K562 (cell line): ENCODE results near the gene FAM219B. TPM values are rescaled to one million over a fixed set of nuclear protein-coding genes. Genes with fewer than 3 reads are reported as not detected.
"Not testable (repeated sequence)": the region's sequence is repeated elsewhere in the genome, so short reads cannot be mapped to it uniquely, and the experiment has no call there.

Experiments used
- ATAC-seq: fragments of 200-7000 bp; cut with Tn5 transposase; 3 replicates; pipeline ENCODE4 v1.9.1; 2020; ENCODE audit warnings: moderate library complexity
- BruUV-seq: library from RNA; stranded (reverse); fragments of 400-500 nt; replicated peaks from 2 replicates; lab custom pipeline; 2021; lab: Mats Ljungman, UMichigan
- CTCF ChIA-PET: fragments of 300-600 bp; formaldehyde crosslinking; extraction: SDS; loops from one replicate; lab custom pipeline; 2021; ENCODE audit warnings: low intra/inter-chr PET ratio; lab: Yijun Ruan, JAX
- POLR2A ChIA-PET: fragments of 300-600, 350-650 bp; sonication (Branson Sonifier 250); formaldehyde crosslinking; extraction: SDS; loops from one replicate; lab custom pipeline; 2021; ENCODE audit warnings: antibody characterized with exemption, inconsistent platforms; lab: Yijun Ruan, JAX
- DNase-seq, 4 experiments: peaks; one replicate each; pipeline versions ENCODE4 v3.0.0 to v3.0.0-alpha.2; 2011 to 2018; ENCODE audit warnings: low spot score in 3 of 4, mixed read lengths in 3 of 4; ENCODE audit errors: extremely low read depth in 1 of 4
- FAIRE-seq: peaks from 2 replicates; lab custom pipeline; 2011; peaks lifted over from hg19 to GRCh38; lab: Jason Lieb, UNC
- H2AFZ ChIP-seq: 2 replicates; pipeline ENCODE4 v1.6.0; 2011; ENCODE audit warnings: low read depth, low read length, control low read depth, inconsistent platforms
- H3K27ac ChIP-seq: fragments of 200-600 bp; 3 replicates; pipeline ENCODE4 v1.8.0; 2011; ENCODE audit warnings: low read depth, mild to moderate bottlenecking, control low read depth, inconsistent platforms, low read length, moderate library complexity, mixed read lengths; ENCODE audit errors: extremely low read depth
- H3K27me3 ChIP-seq, 2 experiments: fragments of 300-600 bp in 1 of 2; 2 replicates in 1 of 2; 3 replicates in 1 of 2; pipeline versions ENCODE4 v1.6.0 to v1.8.0; 2011; ENCODE audit warnings: inconsistent platforms in 2 of 2, low read length in 2 of 2, mild to moderate bottlenecking in 1 of 2, mixed read lengths in 1 of 2, moderate library complexity in 1 of 2; ENCODE audit not compliant: control insufficient read depth in 2 of 2, insufficient read depth in 2 of 2
- H3K36me3 ChIP-seq: fragments of 300-600 bp; 3 replicates; pipeline ENCODE4 v1.8.0; 2011; ENCODE audit warnings: mild to moderate bottlenecking, low read length, inconsistent platforms; ENCODE audit not compliant: control insufficient read depth, insufficient read depth
- H3K4me1 ChIP-seq, 2 experiments: fragments of 200-600 bp in 1 of 2; replicated peaks in 1 of 2; 2 replicates in 1 of 2; 3 replicates in 1 of 2; pipeline versions ENCODE4 v1.5.1 to v1.8.0; 2011; ENCODE audit warnings: inconsistent platforms in 2 of 2, low read length in 2 of 2, mild to moderate bottlenecking in 1 of 2, mixed read lengths in 1 of 2, moderate library complexity in 1 of 2; ENCODE audit not compliant: control insufficient read depth in 2 of 2, insufficient read depth in 2 of 2
- H3K4me2 ChIP-seq: 2 replicates; pipeline ENCODE4 v1.6.1; 2011; ENCODE audit warnings: low read length, control low read depth, inconsistent platforms, mixed read lengths; ENCODE audit not compliant: insufficient read depth
- H3K4me3 ChIP-seq: fragments of 200-600 bp; sonication (generic), shearing (Covaris generic); 2 replicates; pipeline ENCODE4 v1.5.1; 2016; ENCODE audit warnings: control low read depth, inconsistent platforms
- H3K79me2 ChIP-seq: fragments of 200-600 bp; 3 replicates; pipeline ENCODE4 v1.8.0; 2011; ENCODE audit warnings: low read length, inconsistent platforms; ENCODE audit not compliant: control insufficient read depth, insufficient read depth
- H3K9ac ChIP-seq, 2 experiments: 2 replicates each; pipeline versions ENCODE4 v1.6.0 to v1.6.1; 2011; ENCODE audit warnings: low read depth in 2 of 2, low read length in 2 of 2, control low read depth in 1 of 2, inconsistent platforms in 1 of 2, mild to moderate bottlenecking in 1 of 2, mixed read lengths in 1 of 2; ENCODE audit not compliant: insufficient read depth in 1 of 2
- H3K9me1 ChIP-seq: one replicate; pipeline ENCODE4 v1.6.0; 2011; ENCODE audit warnings: inconsistent platforms, mild to moderate bottlenecking, low read length, moderate library complexity; ENCODE audit not compliant: control insufficient read depth, insufficient read depth
- H3K9me3 ChIP-seq: replicated peaks from 2 replicates; pipeline ENCODE4 v1.5.1; 2011; ENCODE audit warnings: low read depth, low read length, inconsistent platforms; ENCODE audit not compliant: control insufficient read depth, insufficient read depth
- H4K20me1 ChIP-seq: replicated peaks from 2 replicates; pipeline ENCODE4 v1.6.1; 2011; ENCODE audit warnings: low read length, inconsistent platforms, mixed read lengths; ENCODE audit not compliant: control insufficient read depth, insufficient read depth
- ATF1 ChIP-seq, 2 experiments: fragments of 450-650 bp in 1 of 2; IDR thresholded peaks; 2 replicates each; pipeline ENCODE4 v1.6.1; 2016; ENCODE audit warnings: missing compliant biosample characterization in 1 of 2, missing genetic modification characterization in 1 of 2
- BCOR ChIP-seq: fragments of 450-650 bp; IDR thresholded peaks from 2 replicates; pipeline ENCODE4 v1.6.1; 2016
- CBFA2T2 ChIP-seq: fragments of 450-650 bp; conservative IDR thresholded peaks from 2 replicates; pipeline ENCODE4 v1.6.1; 2017; ENCODE audit warnings: mild to moderate bottlenecking
- CEBPZ ChIP-seq: fragments of 150-350 bp; IDR thresholded peaks from 2 replicates; pipeline ENCODE4 v1.6.1; 2014; ENCODE audit warnings: low read depth, mild to moderate bottlenecking, low read length, borderline replicate concordance
- DPF2 ChIP-seq: fragments of 450-650 bp; IDR thresholded peaks from 2 replicates; pipeline ENCODE4 v1.6.1; 2016
- FOXM1 ChIP-seq, 2 experiments: fragments of 450-650 bp in 1 of 2; sonication (generic) in 1 of 2; formaldehyde crosslinking in 1 of 2; IDR thresholded peaks; 2 replicates each; pipeline versions ENCODE4 v1.6.1 to v1.9.0; 2017 to 2022; ENCODE audit warnings: low read depth in 2 of 2, mild to moderate bottlenecking in 2 of 2, missing genetic modification reagents in 1 of 2, moderate library complexity in 1 of 2
- LEF1 ChIP-seq: fragments of 450-650 bp; IDR thresholded peaks from 2 replicates; pipeline ENCODE4 v1.6.1; 2016; ENCODE audit warnings: mild to moderate bottlenecking
- MAX ChIP-seq: sonication (generic); formaldehyde crosslinking; IDR thresholded peaks from 2 replicates; pipeline ENCODE4 v1.9.0; 2022; ENCODE audit warnings: mild to moderate bottlenecking, missing genetic modification reagents
- PHTF2 ChIP-seq: fragments of 250-450 bp; sonication (Bioruptor Pico); IDR thresholded peaks from 2 replicates; pipeline ENCODE4 v1.5.0; 2021; ENCODE audit warnings: mild to moderate bottlenecking
- SMARCA4 ChIP-seq: fragments of 450-650 bp; IDR thresholded peaks from 2 replicates; pipeline ENCODE4 v1.6.1; 2016
- SMARCE1 ChIP-seq: fragments of 450-650 bp; IDR thresholded peaks from 2 replicates; pipeline ENCODE4 v1.7.1; 2016; ENCODE audit warnings: mild to moderate bottlenecking
- TAL1 ChIP-seq: fragments of 450-650 bp; IDR thresholded peaks from 2 replicates; pipeline ENCODE4 v1.6.1; 2016; ENCODE audit warnings: mild to moderate bottlenecking
- TCF3 ChIP-seq: sonication (generic); formaldehyde crosslinking; IDR thresholded peaks from 2 replicates; pipeline ENCODE4 v1.4.0; 2020; ENCODE audit warnings: mild to moderate bottlenecking, missing genetic modification reagents
- ZNF121 ChIP-seq: sonication (generic); formaldehyde crosslinking; conservative IDR thresholded peaks from 2 replicates; pipeline ENCODE4 v1.8.0; 2022; ENCODE audit warnings: missing genetic modification reagents
- ZNF24 ChIP-seq: fragments of 450-650 bp; IDR thresholded peaks from 2 replicates; pipeline ENCODE4 v1.6.1; 2016
- WGBS: fragments of 100-300 bp; shearing (Covaris generic); methylation state at CpG from one replicate; pipeline ENCODE4 v1.1.6; 2016; ENCODE audit warnings: low coverage, mixed read lengths; ENCODE audit not compliant: insufficient coverage; ENCODE audit errors: missing lambda C conversion rate; 5-methylcytosine and 5-hydroxymethylcytosine counted together
- in situ Hi-C: fragments of 300-500 bp; cut with MboI; formaldehyde crosslinking; loops from 4 replicates; pipeline ENCODE4 v1.15.0; 2018; ENCODE audit warnings: inconsistent platforms, mixed read lengths
- intact Hi-C: fragments of 100-400 bp; cut with micrococcal nuclease; formaldehyde crosslinking; loops from 2 replicates; pipeline ENCODE4 v1.14.2; 2022
- polyA plus RNA-seq, 8 experiments: library from polyadenylated mRNA; depleted of rRNA in 4 of 8; stranded (reverse) in 5 of 8; unstranded in 3 of 8; fragments of >200 nt; fragmentation: Nextera tagmentation in 2 of 8; fragmentation: Illumina TruSeq in 1 of 8; extraction: Ambion mirVana in 2 of 8; extraction: Trizol in 1 of 8; gene quantifications; 2 replicates each; pipeline versions ENCODE4 v1.2.1 to v1.2.3, GENCODE V29; 2011 to 2014; ENCODE audit warnings: inconsistent platforms in 1 of 8, missing spikeins in 1 of 8
- total RNA-seq, 7 experiments: library from RNA; depleted of rRNA in 6 of 7; stranded (reverse); fragments of >200 nt in 6 of 7; fragmentation: Illumina TruSeq in 2 of 7; extraction: Trizol in 2 of 7; gene quantifications; 2 replicates each; pipeline versions ENCODE4 v1.2.1 to v1.2.3, GENCODE V29; 2011 to 2021; ENCODE audit warnings: low replicate concordance in 1 of 7

FAM219B gene
- total and polyA plus RNA-seq, 9 of the 15 experiments (the other 6 are each of a cell fraction or from before 2014, with no cell fraction given): 6.8 to 50.4 (median 29.4) TPM

- TF ChIP-seq TCF3 (CRISPR knock-in tag) (0 out of 2 replicates have a peak, but pooled peaks have one; percentile 29), MAX (CRISPR knock-in tag) (peak; percentile 37; the same call in 1 of the 2 replicates), DPF2 (peak; percentile 79), CBFA2T2 (peak; percentile 52; the same call in 1 of the 2 replicates), ATF1 (tag; IDR thresholded peaks at IDR 0.05) (0 out of 2 replicates have a peak, but pooled peaks have one; percentile 13), SMARCA4 (peak; percentile 25; the same call in 1 of the 2 replicates), SMARCE1 (peak; percentile 57; the same call in 1 of the 2 replicates), LEF1 (0 out of 2 replicates have a peak, but pooled peaks have one; percentile 10), TAL1 (peak; percentile 41; the same call in 1 of the 2 replicates)
- TF ChIP-seq ATF1 (CRISPR knock-in tag; IDR thresholded peaks at IDR 0.05): not testable (repeated sequence)
- TF ChIP-seq, all 486 proteins: peak for 26; not testable (repeated sequence) for 460
Observed at GRCh38 chr15:74887537-74888193, 19.0 kb downstream of the FAM219B start (continued).

- ATAC-seq: no peak
- 62% methylated on average over 5 of the region's 5 CpGs for WGBS
- BruUV-seq: no TSS peak
- Histone ChIP-seq H3K27ac (no peak overlapping the region), H3K4me1 (peaks cover 18 to 34% of the 10 kb centered on the region in 2 experiments; a peak in 4 of 5 replicates), H3K9me3 (peaks cover 6% of the 10 kb centered on the region; the same call in 1 of the 2 replicates), H3K4me2 (no peak overlapping the region), H3K4me3 (no peak overlapping the region), H3K36me3 (no peaks in the 10 kb centered on the region), H3K9me1 (no peaks in the 10 kb centered on the region), H4K20me1 (no peaks in the 10 kb centered on the region), H3K9ac (no peak overlapping the region), H3K27me3 (no peaks in the 10 kb centered on the region), H2AFZ (no peak overlapping the region), H3K79me2 (peaks cover 17% of the 10 kb centered on the region)
- CTCF ChIA-PET: no interaction called here
- intact Hi-C loops: no loop called here
- in situ Hi-C loops: no loop called here
- TF ChIP-seq ZNF24 (no peak), BCOR (0 out of 2 replicates have a peak, but pooled peaks have one; percentile 12), CEBPZ (no peak), ZNF121 (CRISPR knock-in tag) (peak; percentile 83), PHTF2 (CRISPR knock-in tag) (no peak), FOXM1 (IDR thresholded peaks at IDR 0.05; ENCODE audit: low read depth) (no peak), FOXM1 (CRISPR knock-in tag; IDR thresholded peaks at IDR 0.05; ENCODE audit: low read depth) (no peak)
- DNase-seq: no peak
- POLR2A ChIA-PET: interaction anchor here (0.6 to 0.7 kb wide), 2 partner anchors 9 to 483 kb away, joined by 4 read pairs; partner anchors contain the start of gene MAN2C1
- no peak for FAIRE-seq
Observed at GRCh38 chr15:74885461-74885860, 21.2 kb downstream of the FAM219B start.
